ENCODE measurements around the gene OR51S1.
"Not testable (repeated sequence)": the region's sequence is repeated elsewhere in the genome, so short reads cannot be mapped to it uniquely, and the experiment has no call there.

The OR51S1 gene

GRCh38 chr11:4863876-4864275 is 14.9 kb upstream of the OR51S1 start:
- TF ChIP-seq SPI1 (IDR thresholded peaks at IDR 0.05; ENCODE audit: borderline replicate concordance, low read depth) (no peak), CTCF (IDR thresholded peaks at IDR 0.05; ENCODE audit: insufficient read depth, low read length) (no peak), POLR2AphosphoS5 (IDR thresholded peaks at IDR 0.05; ENCODE audit: low read depth) (no peak), GABPA (IDR thresholded peaks at IDR 0.05; ENCODE audit: low read depth) (no peak), REST (IDR thresholded peaks at IDR 0.05; ENCODE audit: insufficient replicate concordance, low read depth) (no peak)
- DNase-seq (ENCODE audit: low read depth in 1 of 2, low spot score in 1 of 2), result no peak
- Histone ChIP-seq H3K27ac (replicated peaks) (no peak overlapping the region), H3K4me3 (replicated peaks; ENCODE audit: insufficient read depth, low read length) (no peak overlapping the region), H3K27me3 (ENCODE audit: insufficient read depth, poor library complexity, severe bottlenecking) (no peaks in the 10 kb centered on the region)

DNA sequence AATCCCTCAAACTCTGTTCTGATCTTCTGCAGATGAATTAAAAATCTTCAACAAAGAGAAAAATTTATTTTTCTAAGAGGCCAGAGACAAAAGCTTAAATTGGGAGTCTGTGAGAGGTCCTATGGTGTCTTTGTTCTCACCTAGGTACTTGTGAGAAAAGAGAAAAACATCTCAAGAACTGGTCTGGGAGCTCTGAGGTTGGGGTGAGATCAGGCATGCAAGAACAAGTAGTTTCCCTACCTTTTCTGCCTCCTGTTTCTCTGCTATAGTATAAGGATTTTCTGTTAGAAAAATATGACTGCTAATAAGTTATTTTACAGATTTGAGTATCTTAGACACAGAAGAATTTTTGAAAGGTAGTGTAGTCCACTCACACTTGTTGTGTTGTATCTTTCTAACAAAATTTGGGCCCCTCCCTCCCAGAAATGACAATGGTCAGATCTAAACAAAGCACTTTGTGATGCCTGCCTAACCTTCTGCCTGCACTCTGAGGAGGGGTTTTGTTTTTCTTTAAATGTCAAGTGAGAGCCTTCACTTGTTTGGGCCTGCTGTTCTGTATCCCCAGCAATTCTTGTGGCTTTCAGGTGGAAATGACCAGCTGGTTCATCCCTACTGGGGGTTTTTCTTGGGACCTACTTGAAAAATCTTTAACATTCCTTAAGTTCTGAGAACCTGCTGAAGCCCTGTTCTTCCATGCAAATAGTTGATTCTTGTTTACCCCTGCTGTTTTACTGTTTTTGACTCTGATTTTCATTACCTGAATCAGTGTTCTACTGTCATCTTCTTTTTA is 13.6 kb upstream of the OR51S1 start:
- no peak overlapping the region for H3K4me3 ChIP-seq (replicated peaks; ENCODE audit: insufficient read depth, low read length)
- no peaks in the 10 kb centered on the region for H3K27me3 ChIP-seq (ENCODE audit: insufficient read depth, poor library complexity, severe bottlenecking)
- TF ChIP-seq POLR2AphosphoS5 (IDR thresholded peaks at IDR 0.05; ENCODE audit: low read depth), result no peak
- no peak for TF ChIP-seq REST (IDR thresholded peaks at IDR 0.05; ENCODE audit: insufficient replicate concordance, low read depth)
- no peak for TF ChIP-seq GABPA (IDR thresholded peaks at IDR 0.05; ENCODE audit: low read depth)
- no peak for TF ChIP-seq SPI1 (IDR thresholded peaks at IDR 0.05; ENCODE audit: borderline replicate concordance, low read depth)
- TF ChIP-seq CTCF (IDR thresholded peaks at IDR 0.05; ENCODE audit: insufficient read depth, low read length), result no peak
- H3K27ac ChIP-seq (replicated peaks), result no peak overlapping the region
- DNase-seq (ENCODE audit: low read depth in 1 of 2, low spot score in 1 of 2), result no peak

DNA sequence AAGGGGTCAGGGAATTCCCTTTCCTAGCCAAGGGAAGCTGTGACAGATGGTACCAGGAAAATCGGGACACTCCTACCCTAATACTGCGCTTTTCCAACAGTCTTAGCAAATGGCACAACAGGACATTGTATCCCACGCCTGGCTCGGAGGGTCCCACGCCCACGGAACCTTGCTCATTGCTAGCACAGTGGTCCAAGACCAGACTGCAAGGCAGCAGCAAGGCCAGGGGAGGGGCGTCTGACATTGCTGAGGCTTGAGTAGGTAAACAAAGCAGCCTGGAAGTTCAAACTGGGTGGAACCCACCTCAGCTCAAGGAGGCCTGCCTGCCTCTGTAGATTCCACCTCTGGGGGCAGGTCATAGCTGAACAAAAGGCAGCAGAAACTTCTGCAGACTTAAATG is 5.3 kb upstream of the OR51S1 start:
- not testable (repeated sequence) for H3K27ac ChIP-seq (replicated peaks); DNase-seq (ENCODE audit: low read depth in 1 of 2, low spot score in 1 of 2); H3K4me3 ChIP-seq (replicated peaks; ENCODE audit: insufficient read depth, low read length); H3K27me3 ChIP-seq (ENCODE audit: insufficient read depth, poor library complexity, severe bottlenecking)

DNA sequence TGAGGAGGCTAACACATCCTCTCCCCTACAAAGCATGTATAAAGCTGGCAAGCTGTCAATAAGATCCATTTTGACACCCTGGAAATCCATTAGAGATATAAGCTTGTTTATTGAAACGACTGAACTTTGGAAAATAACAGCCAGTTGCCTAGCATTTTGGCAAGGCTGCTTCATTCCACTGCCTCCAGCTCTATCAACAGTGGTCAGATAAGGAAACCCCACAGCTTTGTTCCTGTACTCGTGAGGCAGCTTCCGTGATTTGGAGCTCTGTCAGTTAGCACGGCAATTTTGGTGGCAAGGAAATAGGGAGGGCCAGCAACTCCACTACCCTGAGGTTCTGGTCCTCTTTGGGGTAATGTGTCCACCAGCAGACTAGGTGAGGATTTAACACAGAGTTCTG is 2.0 kb upstream of the OR51S1 start:
- no peak for DNase-seq (ENCODE audit: low read depth in 1 of 2, low spot score in 1 of 2)
- TF ChIP-seq CTCF (IDR thresholded peaks at IDR 0.05; ENCODE audit: insufficient read depth, low read length), result no peak
- TF ChIP-seq REST (IDR thresholded peaks at IDR 0.05; ENCODE audit: insufficient replicate concordance, low read depth), result no peak
- no peak for TF ChIP-seq GABPA (IDR thresholded peaks at IDR 0.05; ENCODE audit: low read depth)
- TF ChIP-seq POLR2AphosphoS5 (IDR thresholded peaks at IDR 0.05; ENCODE audit: low read depth), result no peak
- TF ChIP-seq SPI1 (IDR thresholded peaks at IDR 0.05; ENCODE audit: borderline replicate concordance, low read depth), result no peak
- Histone ChIP-seq H3K27me3 (ENCODE audit: insufficient read depth, poor library complexity, severe bottlenecking) (no peaks in the 10 kb centered on the region), H3K27ac (replicated peaks) (no peak overlapping the region), H3K4me3 (replicated peaks; ENCODE audit: insufficient read depth, low read length) (no peak overlapping the region)
